Pons (tissue), 1 donor: Measurements from ENCODE around the gene AFAP1.
A peak's percentile ranks its signal among the peaks of the same experiment; 100 is the strongest.

Experiments used
- DNase-seq: peaks from one replicate; pipeline ENCODE4 v3.0.0-alpha.2; 2016; ENCODE audit warnings: low spot score

AFAP1 gene

DNA sequence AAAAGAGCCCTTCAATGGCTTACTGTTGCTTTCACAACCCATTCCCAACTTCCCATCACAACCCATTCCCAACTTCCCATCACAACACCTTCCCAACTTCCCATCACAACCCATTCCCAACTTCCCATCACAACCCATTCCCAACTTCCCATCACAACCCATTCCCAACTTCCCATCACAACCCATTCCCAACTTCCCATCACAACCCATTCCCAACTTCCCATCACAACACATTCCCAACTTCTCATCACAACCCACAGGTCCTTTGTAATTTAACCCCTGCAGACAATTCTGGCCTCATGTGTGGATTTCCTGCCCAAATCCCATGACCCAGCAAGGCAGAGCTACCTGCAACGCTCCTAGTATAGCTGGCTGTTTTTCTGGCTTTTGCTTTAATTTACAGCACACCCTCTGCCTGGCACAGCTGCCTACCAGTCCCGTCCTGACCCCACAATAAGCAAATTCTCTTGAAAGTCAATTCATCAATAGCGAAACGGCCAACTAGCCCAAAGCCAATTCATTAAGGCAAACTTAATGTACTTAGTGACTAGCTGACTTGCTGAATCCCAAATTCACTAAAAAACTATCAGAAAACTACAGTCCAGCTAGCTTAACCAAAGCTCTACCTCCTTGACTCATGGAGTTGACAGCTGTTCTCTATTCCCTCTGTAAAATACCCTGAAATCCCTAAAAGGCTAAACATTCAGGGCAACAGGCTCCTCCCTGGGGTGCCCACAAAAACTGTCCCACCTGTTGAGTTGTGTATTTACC is 75.6 kb downstream of the AFAP1 start:
- DNase-seq: peak; percentile 41

DNA sequence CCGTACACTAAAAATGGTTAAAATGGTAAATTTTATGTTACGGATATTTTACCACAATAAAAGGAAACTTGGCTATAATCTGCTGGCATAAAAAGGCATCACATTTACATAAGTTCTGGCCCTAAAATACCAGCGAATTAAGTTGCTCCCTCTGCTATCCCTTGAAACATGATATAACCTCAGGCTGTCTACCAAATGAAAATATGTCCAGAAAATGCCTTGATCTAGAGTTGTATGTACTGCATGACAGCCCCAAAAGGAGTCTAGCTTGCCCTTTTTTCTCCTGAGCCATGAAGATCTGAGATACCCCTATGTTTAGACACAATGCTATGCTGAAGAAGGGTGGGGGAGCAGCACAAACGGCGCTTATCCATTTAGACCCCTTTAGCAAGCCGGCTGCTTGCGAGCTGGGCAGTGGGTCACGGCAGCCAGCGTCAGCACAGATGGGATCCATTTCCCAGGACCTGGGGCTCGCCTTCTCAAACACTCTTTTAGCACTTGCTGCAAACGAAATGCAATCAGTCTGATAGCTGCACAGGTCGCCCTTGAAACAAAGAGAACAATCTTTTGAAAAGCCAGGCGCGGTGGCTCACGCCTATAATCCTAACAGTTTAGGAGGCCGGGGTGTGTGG is 77.0 kb downstream of the AFAP1 start:
- no peak for DNase-seq

DNA sequence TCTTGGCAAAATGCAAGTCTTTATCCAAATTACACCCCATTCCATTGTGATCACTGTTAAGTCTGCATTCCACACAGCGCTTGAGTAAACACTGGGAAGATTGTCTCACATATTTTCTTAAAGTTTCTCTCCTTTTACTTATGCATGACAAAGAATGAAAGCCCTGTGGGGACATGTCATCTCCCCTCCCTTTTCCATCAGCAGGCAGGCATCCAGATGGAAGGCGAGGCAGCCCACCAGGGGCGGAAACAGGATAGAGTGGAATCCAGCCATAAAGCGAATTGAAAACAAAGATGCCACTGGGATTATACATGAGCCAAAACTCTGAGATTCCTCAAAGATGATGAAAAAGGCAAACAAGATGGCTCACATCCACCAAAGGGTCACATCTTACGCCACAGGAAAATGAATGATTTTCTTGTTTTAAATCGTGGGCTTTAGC is 78.2 kb downstream of the AFAP1 start:
- no peak for DNase-seq

DNA sequence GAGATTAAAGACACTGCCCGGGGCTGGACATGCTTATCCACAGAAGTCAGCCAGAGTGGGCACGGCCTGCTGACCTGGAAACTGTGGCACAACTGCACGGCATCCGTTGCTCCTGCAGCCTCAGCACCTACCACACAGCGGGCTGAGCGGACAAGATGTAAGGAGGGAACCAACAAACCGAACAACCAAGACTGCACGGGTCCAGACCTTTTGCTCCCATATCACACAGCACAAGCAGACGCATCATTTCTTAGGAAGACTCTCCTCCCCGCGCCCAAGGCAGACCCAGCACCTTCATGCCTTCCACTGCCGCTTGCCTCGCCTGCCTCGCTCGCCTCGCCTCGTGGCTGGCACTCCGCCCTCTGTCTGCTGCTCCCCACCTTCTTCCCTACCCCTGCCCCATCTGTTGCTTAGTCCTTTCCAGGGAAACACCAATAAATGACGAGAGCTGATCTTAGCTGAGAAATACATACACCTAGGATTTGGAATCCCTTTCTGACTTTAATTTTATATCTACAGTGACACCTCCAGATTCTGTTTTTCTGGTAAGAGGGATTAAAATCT is 79.0 kb downstream of the AFAP1 start:
- DNase-seq: no peak

DNA sequence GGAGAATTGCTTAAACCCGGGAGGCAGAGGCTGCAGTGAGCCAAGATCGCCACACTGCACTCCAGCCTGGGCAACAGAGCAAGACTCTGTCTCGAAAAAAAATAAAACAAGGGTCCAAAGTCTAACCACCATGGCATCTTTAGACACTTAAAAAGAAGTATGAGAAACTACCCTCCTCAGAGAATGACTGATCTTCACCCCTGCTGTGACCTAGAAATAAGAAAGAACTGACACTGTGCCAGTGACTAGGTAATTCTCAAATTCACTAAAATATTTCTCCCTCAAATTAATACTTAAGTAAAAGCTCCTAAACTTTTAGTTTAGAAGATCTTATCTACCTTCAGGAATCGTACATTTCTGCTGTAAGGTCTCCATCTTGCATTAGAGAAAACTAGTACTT is 80.3 kb downstream of the AFAP1 start:
- no peak for DNase-seq

DNA sequence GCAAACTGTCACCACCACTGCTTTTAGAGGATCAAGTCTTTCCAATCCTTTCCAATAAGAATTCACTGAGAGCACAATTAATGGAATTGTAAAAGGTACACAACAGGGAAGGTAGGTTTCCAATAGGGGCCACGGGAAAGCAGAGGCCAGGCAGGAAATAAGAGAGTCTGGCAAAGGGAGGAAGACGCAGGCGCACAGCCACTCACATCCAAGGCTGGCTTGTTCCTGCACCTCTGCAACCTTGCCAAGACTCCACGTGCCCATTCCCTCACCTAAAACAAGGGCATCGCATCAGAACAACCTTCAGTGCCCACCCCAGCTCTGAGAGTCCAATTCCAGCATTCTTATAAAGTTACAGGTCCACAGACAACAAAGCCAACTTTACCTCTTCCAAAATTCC is 81.2 kb downstream of the AFAP1 start:
- DNase-seq: no peak

DNA sequence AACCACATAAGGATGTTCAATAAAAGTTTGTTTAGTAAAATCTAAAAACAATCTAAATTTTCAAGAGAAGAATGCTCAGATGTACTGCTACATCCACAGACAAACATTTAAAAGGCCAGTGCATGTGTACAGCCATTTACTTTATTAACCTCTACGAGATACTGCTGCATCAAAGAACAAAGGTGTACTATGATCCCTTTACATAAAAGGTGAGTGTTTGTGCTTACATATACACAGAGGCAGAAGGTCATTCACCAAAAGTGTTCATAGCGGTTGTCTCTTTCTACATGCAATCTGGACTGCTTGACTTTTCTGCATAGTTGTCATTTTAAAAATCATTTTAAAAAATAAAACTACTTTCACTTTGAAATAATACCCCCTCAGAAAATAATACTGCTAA is 81.7 kb downstream of the AFAP1 start:
- DNase-seq: no peak

DNA sequence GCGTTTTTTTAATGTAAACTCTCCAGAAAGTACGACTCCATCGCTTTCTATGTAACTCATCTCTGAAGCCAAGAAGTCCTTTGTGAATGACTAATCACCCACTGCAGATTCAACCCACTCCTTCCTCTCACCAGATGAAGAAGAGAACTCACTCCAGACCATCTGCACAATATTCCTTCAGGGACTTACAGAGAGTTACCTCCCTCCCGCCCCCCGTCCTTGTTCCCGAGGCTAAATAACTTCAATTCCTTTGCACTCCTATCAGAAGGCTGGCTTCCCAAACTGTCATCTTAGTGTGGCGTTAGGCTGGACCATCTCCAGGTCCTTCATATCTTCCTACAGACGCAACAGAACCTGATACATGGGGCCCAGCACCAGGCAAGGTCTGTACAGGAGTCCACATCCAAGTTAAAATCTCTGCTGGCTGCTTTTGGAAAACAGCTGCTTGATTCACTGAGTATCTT is 82.4 kb downstream of the AFAP1 start:
- no peak for DNase-seq

DNA sequence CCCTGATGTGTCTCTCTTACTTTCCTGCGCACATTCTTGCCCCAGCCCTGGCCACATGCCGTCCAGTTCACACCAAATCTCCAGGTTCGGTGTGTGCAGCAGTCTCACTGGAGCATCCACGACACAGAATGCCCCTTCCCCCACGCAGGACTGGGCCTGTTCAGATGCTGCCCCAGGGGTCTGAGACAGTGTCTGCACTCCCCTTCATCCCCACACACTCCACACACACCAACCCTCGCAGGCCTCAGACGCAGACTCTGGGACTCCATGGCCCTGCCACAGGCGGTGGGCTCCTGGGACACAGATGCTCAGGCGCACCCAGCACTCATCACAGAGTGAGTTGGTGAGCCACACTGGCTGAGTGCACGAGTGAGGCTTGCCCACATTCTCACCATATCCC is 83.9 kb downstream of the AFAP1 start:
- no peak for DNase-seq

DNA sequence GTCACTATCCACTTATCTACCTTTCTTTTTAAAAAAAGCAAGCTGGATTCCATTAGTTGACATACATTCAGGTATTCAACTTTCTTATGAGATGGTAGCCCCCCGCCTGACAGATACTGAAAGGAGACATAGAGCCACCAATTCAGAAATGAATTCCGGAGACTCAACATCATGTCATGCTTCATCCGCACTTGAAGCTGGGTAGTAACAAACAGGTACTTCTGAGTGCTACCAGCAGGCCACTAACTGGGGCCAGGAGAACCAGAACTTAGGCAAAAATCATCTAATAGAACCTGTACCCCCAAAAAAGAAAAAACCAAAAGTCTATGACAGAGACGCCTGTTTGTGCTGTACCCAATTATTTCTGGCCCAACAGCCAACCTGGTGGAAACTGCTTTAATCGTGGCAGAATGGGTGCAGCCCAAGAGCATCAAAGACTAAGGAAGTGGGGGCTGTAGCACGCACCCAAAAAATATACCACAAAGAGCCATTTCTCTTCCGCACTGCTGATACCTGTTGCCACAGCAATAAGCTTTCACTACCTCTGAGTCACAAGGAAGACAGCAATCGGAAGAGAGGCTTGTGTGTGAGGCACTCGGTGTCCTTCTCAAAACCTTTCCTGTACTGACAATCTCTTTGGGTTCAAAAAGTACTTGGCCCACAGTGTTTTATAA is 84.8 kb downstream of the AFAP1 start:
- no peak for DNase-seq

DNA sequence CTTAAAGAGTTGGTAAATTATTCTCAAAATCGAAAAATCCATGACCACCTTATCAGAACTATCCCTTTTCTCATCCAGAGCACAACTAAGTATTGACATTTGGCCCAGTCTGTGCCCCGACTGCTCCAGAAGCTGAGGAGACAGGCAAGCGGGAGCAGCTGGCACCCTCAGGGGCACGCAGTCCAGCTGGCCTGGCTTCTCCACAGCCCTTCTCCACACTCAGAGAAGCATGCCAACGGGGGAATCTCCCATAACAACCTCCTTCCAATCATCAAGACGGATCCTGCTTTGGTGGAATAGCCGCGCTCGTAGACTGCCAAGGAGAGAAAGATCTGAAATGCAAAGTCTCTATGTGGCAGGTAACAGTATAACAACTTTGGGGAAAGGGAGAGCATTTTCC is 85.4 kb downstream of the AFAP1 start:
- peak; percentile 45 for DNase-seq

DNA sequence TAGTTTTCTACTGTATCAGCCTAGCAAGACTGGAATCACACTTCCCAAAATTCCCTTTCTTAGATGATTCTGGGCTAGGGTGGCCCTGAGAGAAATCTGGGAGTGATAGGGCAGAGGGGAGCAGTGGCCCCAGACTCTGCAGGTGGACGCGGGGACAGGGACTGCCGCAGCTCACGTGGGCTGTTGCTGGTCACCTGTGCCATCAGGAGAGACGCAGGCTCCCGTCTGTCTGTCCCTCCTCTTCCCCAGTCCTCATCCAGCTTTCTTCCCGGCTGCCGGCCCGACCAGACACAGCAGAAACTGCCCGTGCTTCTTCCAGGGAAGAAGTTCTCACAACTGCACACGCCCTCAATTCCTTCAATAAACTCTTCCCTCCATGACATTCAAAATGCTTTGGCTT is 86.4 kb downstream of the AFAP1 start:
- DNase-seq: no peak

DNA sequence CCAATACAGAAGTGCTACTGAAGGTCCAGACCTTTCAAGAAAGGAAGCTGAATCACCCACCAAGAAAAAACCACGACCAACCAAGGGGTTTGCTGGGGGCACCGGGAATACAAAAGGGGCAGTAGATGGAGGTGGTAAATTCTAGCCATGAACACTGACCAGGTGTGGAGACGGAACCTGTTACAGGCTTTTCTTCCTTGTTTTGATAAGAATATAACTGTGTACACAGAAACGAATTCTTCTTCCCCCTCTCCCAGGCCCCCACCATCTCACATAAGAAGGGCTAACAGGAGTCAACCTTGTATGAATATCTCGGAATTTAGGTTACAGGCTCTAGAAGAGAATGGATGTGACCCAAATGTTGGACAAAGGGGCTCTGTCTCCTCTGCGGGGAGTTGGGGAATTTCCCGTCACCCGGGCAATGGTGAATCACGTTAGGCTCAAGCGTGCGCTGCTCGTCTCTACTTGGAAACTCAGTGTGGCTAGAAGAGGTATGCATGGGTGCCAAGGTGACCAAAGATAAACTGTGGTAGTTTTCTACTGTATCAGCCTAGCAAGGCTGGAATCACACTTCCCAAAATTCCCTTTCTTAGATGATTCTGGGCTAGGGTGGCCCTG is 87.0 kb downstream of the AFAP1 start:
- no peak for DNase-seq

DNA sequence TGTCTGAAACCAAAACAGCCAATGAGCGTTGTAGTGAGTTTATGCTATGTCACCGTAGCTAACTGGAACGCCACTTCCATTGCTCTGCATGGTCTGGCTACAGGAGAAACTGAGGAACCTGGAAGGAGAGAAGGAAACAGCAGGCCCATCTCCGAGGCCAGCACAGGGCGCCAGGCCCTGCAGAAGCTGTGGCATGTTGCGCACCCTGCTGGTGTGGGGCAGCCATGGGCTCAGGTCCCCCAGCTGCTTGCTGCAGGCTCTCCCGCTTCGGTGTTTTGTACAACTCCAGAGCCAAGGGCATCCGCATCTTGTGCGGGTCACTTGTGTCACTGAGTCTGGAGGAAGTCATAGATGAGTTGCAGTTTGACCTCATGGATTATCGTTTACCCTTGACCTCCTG is 89.2 kb downstream of the AFAP1 start:
- DNase-seq: no peak

DNA sequence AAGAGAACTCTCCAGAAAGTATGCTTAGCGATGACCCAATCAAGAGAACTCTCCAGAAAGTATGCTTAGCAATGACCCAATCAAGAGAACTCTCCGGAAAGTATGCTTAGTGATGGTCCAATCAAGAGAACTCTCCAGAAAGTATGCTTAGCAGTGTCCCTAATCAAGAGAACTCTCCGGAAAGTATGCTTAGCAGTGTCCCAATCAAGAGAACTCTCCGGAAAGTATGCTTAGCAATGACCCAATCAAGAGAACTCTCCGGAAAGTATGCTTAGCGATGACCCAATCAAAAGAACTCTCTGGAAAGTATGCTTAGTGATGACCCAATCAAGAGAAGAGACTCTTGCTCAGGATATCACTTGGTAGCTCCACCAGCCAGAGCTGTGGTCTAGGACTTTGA is 92.5 kb downstream of the AFAP1 start:
- no peak for DNase-seq

DNA sequence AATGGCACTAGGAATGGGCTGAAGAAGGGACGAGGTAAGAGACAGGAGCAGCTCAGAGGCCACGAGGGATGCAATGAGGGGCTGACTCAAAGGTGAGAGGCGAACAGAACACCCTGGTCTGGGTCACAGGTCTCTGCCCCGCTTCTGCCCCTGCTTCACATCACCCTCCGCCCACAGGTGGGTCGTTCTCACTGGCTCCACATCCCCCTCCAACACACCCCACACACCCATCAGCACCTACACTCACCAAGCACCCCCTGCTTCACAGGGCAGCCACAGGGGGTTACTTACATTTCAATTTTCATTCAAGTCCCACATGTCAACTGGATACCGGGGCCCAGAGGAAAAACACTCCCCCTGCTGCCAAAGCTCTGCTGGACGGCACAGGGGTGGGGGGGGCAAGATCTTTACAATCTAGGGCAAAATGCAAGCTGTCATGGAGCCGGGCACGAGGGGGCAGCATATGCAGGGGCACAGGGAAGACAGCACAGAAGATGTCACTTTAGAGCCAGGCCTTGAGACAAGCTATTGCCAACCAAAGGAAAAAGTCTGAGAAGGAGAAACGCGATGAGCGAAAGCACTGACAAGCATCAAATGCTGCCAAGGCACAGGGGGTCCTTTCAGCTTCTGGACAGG is 94.0 kb downstream of the AFAP1 start:
- no peak for DNase-seq

DNA sequence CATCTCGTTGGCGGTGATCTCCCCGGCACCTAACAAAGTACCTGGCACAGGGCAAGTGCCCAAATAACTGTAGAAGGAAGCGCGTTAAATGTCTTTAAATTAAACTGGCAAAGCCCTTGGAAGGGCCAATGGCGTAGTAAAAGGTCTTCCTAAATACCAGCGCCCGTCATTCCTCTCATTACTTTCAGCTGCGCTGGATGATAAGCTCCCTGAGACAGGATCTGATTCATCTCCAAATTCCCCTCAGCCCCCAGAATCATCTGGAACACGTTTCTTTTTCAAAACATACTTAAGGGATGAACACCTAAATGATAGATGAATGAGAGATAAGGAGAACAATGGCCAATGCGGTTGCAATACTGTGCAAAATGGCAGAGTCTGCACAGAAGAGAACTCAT is 95.1 kb downstream of the AFAP1 start:
- DNase-seq: no peak

DNA sequence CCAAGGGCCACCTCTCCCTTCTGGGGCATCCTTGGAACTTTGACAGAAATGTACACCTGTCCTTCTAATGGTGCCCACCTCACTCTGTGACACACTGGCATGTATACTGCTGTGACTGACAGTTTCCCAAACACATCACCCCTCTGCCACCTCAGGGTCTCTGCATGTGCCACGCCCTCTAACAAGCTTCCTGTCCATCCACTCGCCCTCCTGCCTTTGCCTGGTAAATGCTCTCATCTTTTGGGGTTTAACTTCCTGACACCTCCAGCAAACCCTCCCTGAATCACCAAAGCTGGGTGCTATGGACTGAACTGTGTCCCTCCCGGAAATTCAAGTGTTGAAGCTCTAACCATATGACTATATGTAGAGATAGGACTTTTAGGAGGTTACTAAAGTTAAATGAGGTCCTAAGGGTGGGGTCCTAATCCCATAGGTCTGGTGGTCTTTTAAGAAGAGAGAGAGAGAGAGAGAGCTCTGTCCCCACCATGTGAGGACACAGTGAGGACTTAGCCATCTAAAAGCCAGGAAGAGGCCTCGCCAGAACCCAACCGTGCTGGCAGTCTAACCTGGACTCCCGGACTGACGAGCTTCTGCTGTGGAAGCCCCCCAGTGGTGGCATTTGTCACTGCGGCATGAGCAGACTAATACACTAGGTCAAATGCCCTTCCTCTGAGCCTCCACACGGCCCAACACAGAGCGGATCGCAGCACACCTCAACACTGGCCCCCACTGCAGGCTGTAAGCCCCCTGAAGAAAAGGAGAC is 95.6 kb downstream of the AFAP1 start:
- DNase-seq: no peak

DNA sequence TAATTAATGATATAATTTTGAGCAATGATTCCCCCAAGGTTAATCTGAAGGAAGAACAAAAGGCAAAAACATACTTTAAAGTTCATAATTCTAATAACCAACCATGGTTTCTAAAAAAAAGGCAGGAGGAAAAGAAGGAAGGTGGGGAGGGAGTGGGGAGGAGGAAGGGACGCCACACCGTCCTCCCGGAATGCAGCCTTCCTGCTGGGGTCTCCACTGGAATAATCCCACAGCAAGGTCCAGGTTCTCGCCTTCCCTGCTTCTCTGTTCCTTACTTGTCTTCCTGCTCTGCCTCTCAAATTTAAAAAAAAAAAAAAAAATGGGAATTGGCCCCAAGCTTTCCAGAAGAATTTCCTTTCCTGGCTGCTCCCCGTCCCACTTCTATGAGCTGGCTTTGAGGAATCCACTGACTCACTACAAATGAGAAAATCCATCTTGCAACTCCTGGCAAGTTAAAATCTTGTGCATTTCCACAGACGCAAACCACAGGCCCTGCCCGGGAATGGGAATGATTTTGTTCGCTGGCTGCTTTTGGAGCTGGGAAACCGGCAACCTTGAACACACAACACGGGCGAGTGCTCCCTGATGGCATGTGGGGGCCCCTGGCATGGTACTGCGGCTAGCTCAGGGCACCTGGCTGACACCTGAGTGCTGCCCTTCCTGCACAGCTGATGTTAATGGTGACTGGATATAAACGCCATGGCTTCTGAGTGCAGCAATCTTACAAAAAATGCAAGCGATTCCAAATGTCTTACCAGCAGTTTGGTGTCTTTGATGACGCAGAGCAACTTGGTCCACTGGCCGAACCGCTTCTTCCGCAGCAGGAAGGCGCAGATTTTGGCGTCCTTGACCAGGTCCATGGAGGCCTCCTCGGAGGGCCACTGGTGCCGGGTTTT is 97.0 kb downstream of the AFAP1 start:
- no peak for DNase-seq

DNA sequence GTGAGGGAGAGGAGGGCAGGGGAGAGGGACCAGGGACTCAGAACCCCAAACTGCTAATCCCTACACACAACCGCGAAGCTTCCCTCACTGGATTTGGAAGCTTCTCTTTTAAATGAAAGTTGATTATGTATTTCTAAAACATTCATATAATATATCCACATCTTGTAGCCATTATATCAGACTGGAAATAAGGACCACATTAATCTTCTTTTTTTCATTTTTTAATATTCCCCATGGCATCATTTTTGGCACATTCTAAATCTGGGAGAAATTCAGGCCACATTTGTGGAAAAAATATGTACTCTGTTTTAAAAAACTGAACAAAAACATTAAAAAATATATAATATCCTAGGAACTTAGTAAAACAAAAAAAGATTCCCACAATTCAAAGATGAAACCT is 97.8 kb downstream of the AFAP1 start:
- DNase-seq: no peak
